Keratinocyte (primary cell): ENCODE results near the gene RALY. TPM values are rescaled to one million over a fixed set of nuclear protein-coding genes. Genes with fewer than 3 reads are reported as not detected.

ENCODE experiments used
- DNase-seq: peaks from one replicate; pipeline ENCODE4 v3.0.0-alpha.2; 2011; ENCODE audit warnings: low read depth, missing footprints, low spot score
- FAIRE-seq: peaks from 2 replicates; lab custom pipeline; 2011; peaks lifted over from hg19 to GRCh38; lab: Jason Lieb, UNC
- H2AFZ ChIP-seq: 2 replicates; pipeline ENCODE4 v1.6.0; 2012; ENCODE audit warnings: low read length, control low read depth, inconsistent platforms; ENCODE audit not compliant: control insufficient read depth
- H3K27ac ChIP-seq: 2 replicates; pipeline ENCODE4 v1.5.1; 2011; ENCODE audit warnings: low read length; ENCODE audit not compliant: control insufficient read depth, insufficient read depth
- H3K27me3 ChIP-seq: 3 replicates; pipeline ENCODE4 v1.6.0; 2011; ENCODE audit warnings: low read length; ENCODE audit not compliant: control insufficient read depth, insufficient read depth; ENCODE audit errors: extremely low read depth
- H3K36me3 ChIP-seq, 2 experiments: 2 replicates in 1 of 2; 3 replicates in 1 of 2; pipeline ENCODE4 v1.5.1; 2011; ENCODE audit warnings: low read length in 2 of 2, mild to moderate bottlenecking in 1 of 2; ENCODE audit not compliant: control insufficient read depth in 2 of 2, insufficient read depth in 2 of 2; ENCODE audit errors: extremely low read depth in 1 of 2
- H3K4me1 ChIP-seq: 3 replicates; pipeline ENCODE4 v1.5.1; 2011; ENCODE audit warnings: low read length; ENCODE audit not compliant: control insufficient read depth, insufficient read depth; ENCODE audit errors: extremely low read depth
- H3K4me2 ChIP-seq: 3 replicates; pipeline ENCODE4 v1.6.0; 2011; ENCODE audit warnings: low read depth, low read length; ENCODE audit not compliant: control insufficient read depth, insufficient read depth; ENCODE audit errors: extremely low read depth
- H3K4me3 ChIP-seq, 3 experiments: fragments of 200-600 bp in 1 of 3; sonication (generic) in 1 of 3; 2 replicates in 2 of 3; 3 replicates in 1 of 3; pipeline ENCODE4 v1.5.1; 2011 to 2016; ENCODE audit warnings: low read length in 3 of 3, mild to moderate bottlenecking in 3 of 3, control low read depth in 2 of 3, inconsistent platforms in 1 of 3, low read depth in 1 of 3, mixed read lengths in 1 of 3, mixed run types in 1 of 3, moderate library complexity in 1 of 3; ENCODE audit not compliant: control insufficient read depth in 2 of 3, insufficient read depth in 2 of 3; ENCODE audit errors: extremely low read depth in 1 of 3
- H3K79me2 ChIP-seq: 2 replicates; pipeline ENCODE4 v1.6.0; 2012; ENCODE audit warnings: low read length; ENCODE audit not compliant: control insufficient read depth, insufficient read depth
- H3K9ac ChIP-seq: 3 replicates; pipeline ENCODE4 v1.6.0; 2011; ENCODE audit warnings: low read length; ENCODE audit not compliant: control insufficient read depth, insufficient read depth; ENCODE audit errors: extremely low read depth
- H3K9me1 ChIP-seq: 3 replicates; pipeline ENCODE4 v1.6.0; 2011; ENCODE audit warnings: low read length; ENCODE audit not compliant: control insufficient read depth, insufficient read depth; ENCODE audit errors: extremely low read depth
- H3K9me3 ChIP-seq: 2 replicates; pipeline ENCODE4 v1.5.1; 2012; ENCODE audit warnings: low read depth, low read length; ENCODE audit not compliant: control insufficient read depth
- H4K20me1 ChIP-seq: 3 replicates; pipeline ENCODE4 v1.6.0; 2011; ENCODE audit warnings: low read length; ENCODE audit not compliant: control insufficient read depth, insufficient read depth; ENCODE audit errors: extremely low read depth
- CTCF ChIP-seq, 3 experiments: IDR thresholded peaks in 1 of 3; conservative IDR thresholded peaks in 1 of 3; optimal IDR thresholded peaks in 1 of 3; 2 replicates in 2 of 3; 3 replicates in 1 of 3; pipeline versions ENCODE3 to v1.5.1; 2011; ENCODE audit warnings: low read length in 3 of 3, mild to moderate bottlenecking in 3 of 3, moderate library complexity in 2 of 3, control low read depth in 1 of 3, inconsistent platforms in 1 of 3; ENCODE audit not compliant: insufficient read depth in 2 of 3; ENCODE audit errors: extremely low read depth in 1 of 3
- EZH2 ChIP-seq: IDR thresholded peaks from one replicate; pipeline ENCODE4 v1.6.1; 2012; ENCODE audit warnings: inconsistent platforms, mild to moderate bottlenecking, low read length, moderate library complexity
- dilution Hi-C: fragments of 300-500 bp; cut with MboI; formaldehyde crosslinking; loops from one replicate; pipeline ENCODE4 v1.7.0; 2020; ENCODE audit warnings: low sequenced_read_pairs; ENCODE audit not compliant: extremely low pct_ligation_motif_present
- polyA plus RNA-seq, 5 experiments: library from polyadenylated mRNA; depleted of rRNA in 3 of 5; stranded (reverse) in 3 of 5; stranded (forward) in 1 of 5; unstranded in 1 of 5; fragments of >200 nt; gene quantifications; 1 replicate in 1 of 5; 2 replicates in 3 of 5; 3 replicates in 1 of 5; pipeline versions ENCODE4 v1.2.1 to v1.2.3, GENCODE V29; 2011 to 2012; ENCODE audit warnings: missing spikeins in 2 of 5, low read depth in 1 of 5, low replicate concordance in 1 of 5

Gene RALY
- polyA plus RNA-seq, 1 donor (not counting 4 experiments of a cell fraction or from before 2014, with no cell fraction given) = 118 TPM

GRCh38 chr20:34109442-34109841, 115.7 kb downstream of the RALY start:
- Histone ChIP-seq H3K27ac (no peak overlapping the region), H3K9ac (no peak overlapping the region), H3K9me1 (peaks cover 7% of the 10 kb centered on the region), H4K20me1 (peaks cover 58% of the 10 kb centered on the region), H3K79me2 (peaks cover 76% of the 10 kb centered on the region), H3K4me1 (peaks cover 26% of the 10 kb centered on the region), H3K36me3 (peaks cover 6 to 37% of the 10 kb centered on the region in 2 experiments), H3K9me3 (no peaks in the 10 kb centered on the region), H3K4me2 (peak overlapping the region; percentile 22), H3K27me3 (no peaks in the 10 kb centered on the region), H3K4me3 (no peak overlapping the region), H2AFZ (no peak overlapping the region)
- DNase-seq (no peak), FAIRE-seq (no peak)
- dilution Hi-C loops = no loop called here
- TF ChIP-seq EZH2 (no peak), CTCF (optimal IDR thresholded peaks at IDR 0.05 in 1 of 3, IDR thresholded peaks at IDR 0.05 in 1 of 3, conservative IDR thresholded peaks at IDR 0.05 in 1 of 3; ENCODE audit: extremely low read depth in 1 of 3, insufficient read depth in 2 of 3, low read length in 3 of 3) (no peak)

GRCh38 chr20:34110025-34110744, 116.5 kb downstream of the RALY start:
- peaks cover 69% of the 10 kb centered on the region for H3K79me2 ChIP-seq
- H3K4me2 ChIP-seq = peak overlapping the region; percentile 97
- TF ChIP-seq CTCF (optimal IDR thresholded peaks at IDR 0.05 in 1 of 3, IDR thresholded peaks at IDR 0.05 in 1 of 3, conservative IDR thresholded peaks at IDR 0.05 in 1 of 3; ENCODE audit: extremely low read depth in 1 of 3, insufficient read depth in 2 of 3, low read length in 3 of 3) (no peak), EZH2 (no peak)
- peaks cover 4% of the 10 kb centered on the region for H3K9me1 ChIP-seq
- no peak overlapping the region for H2AFZ ChIP-seq
- peak overlapping the region; percentile 90 to 99 (median 98) for H3K4me3 ChIP-seq
- FAIRE-seq (no peak), DNase-seq (no peak)
- H3K4me1 ChIP-seq = peaks cover 26% of the 10 kb centered on the region
- dilution Hi-C loops = no loop called here
- no peaks in the 10 kb centered on the region for H3K9me3 ChIP-seq
- no peaks in the 10 kb centered on the region for H3K27me3 ChIP-seq
- peak overlapping the region; percentile 99 for H3K9ac ChIP-seq
- peaks cover 3 to 31% of the 10 kb centered on the region in 2 experiments for H3K36me3 ChIP-seq
- peaks cover 51% of the 10 kb centered on the region for H4K20me1 ChIP-seq
- H3K27ac ChIP-seq = peak overlapping the region; percentile 94
